Mesangial cell (primary cell): Measurements from ENCODE around the gene FRMD1. TPM values are rescaled to one million over a fixed set of nuclear protein-coding genes. Genes with fewer than 3 reads are reported as not detected.

Experiments
- total RNA-seq: library from RNA; depleted of rRNA; stranded (reverse); fragments of >200 nt; gene quantifications from 2 replicates; pipeline ENCODE4 v1.2.3, GENCODE V29; 2015

The FRMD1 gene
- not detected in 2 replicates for total RNA-seq

DNA sequence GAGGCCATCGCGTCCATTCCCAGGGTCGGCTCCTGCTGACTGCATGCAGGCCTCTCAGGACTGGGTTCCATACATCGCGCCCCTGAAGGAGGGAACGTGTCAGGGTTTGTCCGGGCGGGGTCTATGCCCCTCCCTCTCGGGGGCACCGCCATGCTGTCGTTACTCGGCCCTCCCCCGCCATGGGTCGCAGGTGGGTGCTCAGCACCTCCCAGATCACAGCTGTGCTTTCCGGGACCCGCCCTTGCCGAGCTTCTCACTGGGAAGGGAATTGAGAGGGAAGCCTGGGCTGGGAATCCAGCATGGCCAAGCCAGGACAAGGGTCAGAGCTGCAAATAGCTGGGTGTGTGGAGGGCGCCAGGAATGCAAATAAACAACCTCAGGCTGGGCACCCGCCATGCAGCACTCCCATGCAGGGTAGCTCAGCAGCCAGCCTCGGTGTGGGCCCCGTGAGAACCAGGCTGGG is at the start of gene FRMD1:
FRMD1 (minus strand) TSS at position 270 of the 463 bp plus-strand sequence; CDS start at position 152, 118 bp downstream.

Other genes with a start within 250 kb of the FRMD1 start
- gene KIF25, start 81.5 kb downstream of the FRMD1 start, total RNA-seq: not detected in 2 replicates
- gene DACT2, start 240.6 kb upstream of the FRMD1 start, total RNA-seq: under 0.01 and 1.3 TPM in 2 replicates